KMS-11 (cell line): ENCODE measurements around the gene ZFR2.
"Not testable (repeated sequence)": the region's sequence is repeated elsewhere in the genome, so short reads cannot be mapped to it uniquely, and the experiment has no call there.

Source experiments
- H2AFZ ChIP-seq: fragments of 200-600 bp; sonication (generic); 2 replicates; pipeline ENCODE4 v1.6.1; 2016; ENCODE audit warnings: antibody characterized with exemption, mixed run types, low read depth
- H3K27ac ChIP-seq: fragments of 200-600 bp; sonication (generic); 2 replicates; pipeline ENCODE4 v1.6.1; 2016; ENCODE audit warnings: mild to moderate bottlenecking, mixed run types
- H3K27me3 ChIP-seq: fragments of 200-600 bp; sonication (generic); 2 replicates; pipeline ENCODE4 v1.6.1; 2017; ENCODE audit warnings: mild to moderate bottlenecking, low read depth, mixed run types, moderate library complexity; ENCODE audit not compliant: insufficient read depth
- H3K36me3 ChIP-seq: fragments of 200-600 bp; sonication (generic); 2 replicates; pipeline ENCODE4 v1.6.1; 2017; ENCODE audit warnings: mild to moderate bottlenecking, mixed run types; ENCODE audit not compliant: insufficient read depth
- H3K4me1 ChIP-seq: fragments of 200-600 bp; sonication (generic); 2 replicates; pipeline ENCODE4 v1.6.1; 2016; ENCODE audit warnings: mild to moderate bottlenecking, low read depth, mixed run types; ENCODE audit not compliant: poor library complexity, severe bottlenecking
- H3K4me2 ChIP-seq: fragments of 200-600 bp; sonication (generic); 2 replicates; pipeline ENCODE4 v1.7.0; 2016; ENCODE audit warnings: mild to moderate bottlenecking, mixed run types
- H3K4me3 ChIP-seq: fragments of 200-600 bp; sonication (generic); IDR thresholded peaks from 2 replicates; pipeline ENCODE4 v1.6.1; 2017; ENCODE audit warnings: low read depth, low read length, mixed read lengths; ENCODE audit not compliant: insufficient read depth
- H3K79me2 ChIP-seq: fragments of 200-600 bp; sonication (generic); 2 replicates; pipeline ENCODE4 v1.6.1; 2016; ENCODE audit warnings: low read depth, mixed run types; ENCODE audit not compliant: insufficient read depth
- H3K9ac ChIP-seq: fragments of 200-600 bp; sonication (generic); 2 replicates; pipeline ENCODE4 v1.6.1; 2016; ENCODE audit warnings: mild to moderate bottlenecking, mixed run types
- H4K20me1 ChIP-seq: fragments of 200-600 bp; sonication (generic); 2 replicates; pipeline ENCODE4 v1.6.1; 2016; ENCODE audit warnings: mild to moderate bottlenecking, mixed run types; ENCODE audit not compliant: insufficient read depth
- CTCF ChIP-seq: fragments of 200-600 bp; sonication (generic); conservative IDR thresholded peaks from 2 replicates; pipeline ENCODE4 v1.6.1; 2017; ENCODE audit warnings: low read depth, mild to moderate bottlenecking, antibody characterized with exemption, low read length, moderate library complexity, mixed read lengths

ZFR2 gene

DNA sequence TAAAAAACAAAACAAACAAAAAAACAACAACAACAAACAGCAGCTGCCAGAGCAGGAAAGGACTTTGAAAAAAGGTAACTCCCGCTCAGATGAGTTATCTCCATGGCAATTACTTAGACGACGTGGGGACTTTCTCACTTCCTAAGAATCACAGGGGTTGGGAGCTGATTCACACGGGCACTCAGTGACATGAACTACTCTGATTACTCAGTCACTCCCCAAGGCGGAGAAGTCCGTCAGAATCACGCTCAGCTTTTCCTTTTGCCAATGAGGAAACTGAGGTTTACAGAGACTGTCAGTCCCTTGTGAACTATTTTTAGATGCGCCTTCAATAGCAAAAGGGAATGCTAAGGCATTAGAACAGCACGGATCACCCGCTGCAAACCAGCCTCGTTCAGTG is 50.4 kb downstream of the ZFR2 start:
- no peak overlapping the region for H3K27ac ChIP-seq
- no peaks in the 10 kb centered on the region for H3K4me1 ChIP-seq
- H3K79me2 ChIP-seq: no peaks in the 10 kb centered on the region
- H3K36me3 ChIP-seq: no peaks in the 10 kb centered on the region
- no peak overlapping the region for H3K9ac ChIP-seq
- H3K27me3 ChIP-seq: peaks cover 92% of the 10 kb centered on the region
- TF ChIP-seq CTCF: no peak
- no peak overlapping the region; the same call in 1 of the 2 replicates for H2AFZ ChIP-seq
- no peak overlapping the region for H3K4me3 ChIP-seq
- no peaks in the 10 kb centered on the region for H4K20me1 ChIP-seq
- no peak overlapping the region for H3K4me2 ChIP-seq

DNA sequence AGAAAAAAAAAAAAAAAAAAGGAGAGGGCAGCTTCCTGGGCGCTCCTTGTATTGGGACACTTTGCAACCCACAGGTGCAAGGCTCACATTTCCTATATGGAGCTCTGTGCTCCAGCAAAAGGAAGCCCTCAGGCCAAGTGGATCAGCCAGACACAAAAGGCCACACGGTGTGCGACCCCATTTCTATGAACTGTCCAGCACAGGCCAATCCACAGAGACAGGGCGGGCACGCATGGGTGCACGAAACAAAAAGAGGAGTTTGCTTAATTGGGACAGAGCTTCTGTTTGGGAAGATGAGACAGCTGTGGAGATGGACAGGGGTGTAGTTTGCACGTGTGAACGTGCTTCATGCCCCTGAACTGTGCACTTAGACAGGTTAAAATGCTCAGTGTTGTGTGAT is 51.1 kb downstream of the ZFR2 start:
- Histone ChIP-seq H3K79me2 (no peaks in the 10 kb centered on the region), H3K27me3 (peaks cover 91% of the 10 kb centered on the region), H4K20me1 (no peaks in the 10 kb centered on the region), H3K4me2 (no peak overlapping the region), H3K4me1 (no peaks in the 10 kb centered on the region), H2AFZ (no peak overlapping the region), H3K4me3 (no peak overlapping the region), H3K36me3 (no peaks in the 10 kb centered on the region), H3K27ac (no peak overlapping the region), H3K9ac (no peak overlapping the region)
- no peak for TF ChIP-seq CTCF

GRCh38 chr19:3816566-3817218 is 52.1 kb downstream of the ZFR2 start:
- no peaks in the 10 kb centered on the region for H3K36me3 ChIP-seq
- no peak overlapping the region for H3K4me3 ChIP-seq
- H2AFZ ChIP-seq: no peak overlapping the region
- H3K27me3 ChIP-seq: peaks cover 93% of the 10 kb centered on the region
- no peak for TF ChIP-seq CTCF
- no peaks in the 10 kb centered on the region for H3K79me2 ChIP-seq
- no peak overlapping the region for H3K4me2 ChIP-seq
- H4K20me1 ChIP-seq: no peaks in the 10 kb centered on the region
- no peak overlapping the region for H3K9ac ChIP-seq
- no peaks in the 10 kb centered on the region for H3K4me1 ChIP-seq
- H3K27ac ChIP-seq: no peak overlapping the region

DNA sequence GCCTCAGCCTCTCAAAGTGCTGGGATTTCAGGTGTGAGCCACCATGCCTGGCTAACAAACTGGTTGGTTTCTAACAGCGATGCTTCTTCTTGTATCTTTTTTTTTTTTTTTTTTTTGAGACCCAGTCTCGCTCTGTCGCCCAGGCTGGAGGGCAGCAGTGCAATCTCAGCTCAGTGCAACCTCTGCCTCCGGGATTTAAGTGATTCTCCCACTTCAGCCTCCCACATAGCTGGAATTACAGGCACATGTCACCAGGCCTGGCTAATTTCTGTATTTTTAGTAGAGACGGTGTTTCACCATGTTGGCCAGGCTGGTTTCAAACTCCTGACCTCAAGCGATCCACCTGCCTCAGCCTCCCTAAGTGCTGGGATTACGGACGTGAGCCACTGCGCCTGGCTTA is 52.7 kb downstream of the ZFR2 start:
- not testable (repeated sequence) for H2AFZ ChIP-seq, H3K9ac ChIP-seq, H3K4me2 ChIP-seq, H3K27ac ChIP-seq, H3K36me3 ChIP-seq, H3K4me1 ChIP-seq, H4K20me1 ChIP-seq, H3K4me3 ChIP-seq, H3K79me2 ChIP-seq
- peaks cover 88% of the 10 kb centered on the region for H3K27me3 ChIP-seq

GRCh38 chr19:3814648-3815047 is 54.2 kb downstream of the ZFR2 start:
- TF ChIP-seq CTCF: no peak

More at GRCh38 chr19:3814648-3815047, 54.2 kb downstream of the ZFR2 start:
- no peak overlapping the region for H2AFZ ChIP-seq
- H3K36me3 ChIP-seq: no peaks in the 10 kb centered on the region
- no peak overlapping the region for H3K9ac ChIP-seq
- no peaks in the 10 kb centered on the region for H4K20me1 ChIP-seq
- H3K79me2 ChIP-seq: no peaks in the 10 kb centered on the region
- no peak overlapping the region for H3K27ac ChIP-seq
- H3K4me2 ChIP-seq: no peak overlapping the region
- H3K4me1 ChIP-seq: no peaks in the 10 kb centered on the region
- peaks cover 89% of the 10 kb centered on the region for H3K27me3 ChIP-seq
- H3K4me3 ChIP-seq: no peak overlapping the region
